ENCODE results near the gene SLC6A13.

DNA sequence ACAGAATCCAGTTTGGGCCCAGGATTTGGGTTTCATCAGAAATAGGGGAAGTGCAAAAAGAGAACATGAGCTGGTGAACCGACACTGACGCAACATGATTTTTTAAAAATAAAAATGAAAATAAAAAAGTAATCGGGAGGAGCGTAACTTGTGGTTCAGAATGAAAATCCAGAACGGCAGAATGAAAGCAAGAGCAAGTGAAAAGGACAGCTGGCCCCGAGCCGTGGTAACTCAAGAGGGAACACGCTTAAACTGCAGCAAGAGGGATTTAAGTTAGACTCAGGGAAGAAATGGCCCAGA, 50.3 kb downstream of the SLC6A13 start:
- TF ChIP-seq CREB5 (CRISPR knock-in tag; IDR thresholded peaks at IDR 0.05; ENCODE audit: low read depth): no peak
- no peak for TF ChIP-seq TSHZ2 (CRISPR knock-in tag; IDR thresholded peaks at IDR 0.05)
- no peak for TF ChIP-seq RARB (CRISPR knock-in tag; IDR thresholded peaks at IDR 0.05)
- TF ChIP-seq, protein P1, sequence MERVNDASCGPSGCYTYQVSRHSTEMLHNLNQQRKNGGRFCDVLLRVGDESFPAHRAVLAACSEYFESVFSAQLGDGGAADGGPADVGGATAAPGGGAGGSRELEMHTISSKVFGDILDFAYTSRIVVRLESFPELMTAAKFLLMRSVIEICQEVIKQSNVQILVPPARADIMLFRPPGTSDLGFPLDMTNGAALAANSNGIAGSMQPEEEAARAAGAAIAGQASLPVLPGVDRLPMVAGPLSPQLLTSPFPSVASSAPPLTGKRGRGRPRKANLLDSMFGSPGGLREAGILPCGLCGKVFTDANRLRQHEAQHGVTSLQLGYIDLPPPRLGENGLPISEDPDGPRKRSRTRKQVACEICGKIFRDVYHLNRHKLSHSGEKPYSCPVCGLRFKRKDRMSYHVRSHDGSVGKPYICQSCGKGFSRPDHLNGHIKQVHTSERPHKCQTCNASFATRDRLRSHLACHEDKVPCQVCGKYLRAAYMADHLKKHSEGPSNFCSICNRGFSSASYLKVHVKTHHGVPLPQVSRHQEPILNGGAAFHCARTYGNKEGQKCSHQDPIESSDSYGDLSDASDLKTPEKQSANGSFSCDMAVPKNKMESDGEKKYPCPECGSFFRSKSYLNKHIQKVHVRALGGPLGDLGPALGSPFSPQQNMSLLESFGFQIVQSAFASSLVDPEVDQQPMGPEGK (CRISPR knock-in tag; IDR thresholded peaks at IDR 0.05; ENCODE audit: borderline replicate concordance): no peak
- TF ChIP-seq ESRRG (CRISPR knock-in tag; IDR thresholded peaks at IDR 0.05): no peak
- no peak for TF ChIP-seq TOX (CRISPR knock-in tag; IDR thresholded peaks at IDR 0.05; ENCODE audit: borderline replicate concordance)
- no peak for TF ChIP-seq BACH2 (CRISPR knock-in tag; IDR thresholded peaks at IDR 0.05; ENCODE audit: borderline replicate concordance)
- TF ChIP-seq ZFP3 (CRISPR knock-in tag; IDR thresholded peaks at IDR 0.05): no peak
- TF ChIP-seq CSDC2 (CRISPR knock-in tag; IDR thresholded peaks at IDR 0.05): no peak
- no peak for TF ChIP-seq ARNTL (CRISPR knock-in tag; IDR thresholded peaks at IDR 0.05; ENCODE audit: borderline replicate concordance, low read depth)
- TF ChIP-seq TCF4 (CRISPR knock-in tag; IDR thresholded peaks at IDR 0.05; ENCODE audit: borderline replicate concordance): no peak

Data from SK-N-SH treated with all-trans-retinoic acid at 6 μM for 48 hours (cell line).